Stimulated activated naive CD8-positive, alpha-beta T cell treated with anti-CD3 and anti-CD28 coated beads, Interleukin-15, Interleukin-2, amounts not matched to agents 100 U/mL and 50 U/mL, for 24 hours (primary cell): ENCODE data around the gene IBSP.

ENCODE experiments used
- ATAC-seq: fragments of 150-1000 bp; cut with Tn5 transposase; one replicate; pipeline ENCODE4 v1.10.0; 2021
- DNase-seq: peaks from one replicate; pipeline ENCODE4 v3.0.0; 2021

IBSP gene

GRCh38 chr4:87799301-87800113 lies at the start of gene IBSP:
Gene IBSP (plus strand): TSS chr4:87799554. CDS start chr4:87802362, 2,808 bp downstream.
- DNase-seq (no peak), ATAC-seq (no peak)

- no peak for DNase-seq
- ATAC-seq, result no peak
Observed at GRCh38 chr4:87749883-87750282, 49.5 kb upstream of the IBSP start.

- DNase-seq (no peak), ATAC-seq (no peak)
Observed at GRCh38 chr4:87758270-87758669, 41.1 kb upstream of the IBSP start.

- DNase-seq (no peak), ATAC-seq (no peak)
Observed at GRCh38 chr4:87762311-87762710, 37.0 kb upstream of the IBSP start.

- ATAC-seq (no peak), DNase-seq (no peak)
Observed at GRCh38 chr4:87781569-87781968, 17.8 kb upstream of the IBSP start.

- DNase-seq, result no peak
Observed at GRCh38 chr4:87783781-87784180, 15.6 kb upstream of the IBSP start.

GRCh38 chr4:87785731-87786509 lies 13.4 kb upstream of the IBSP start:
- ATAC-seq (no peak), DNase-seq (no peak)

More at GRCh38 chr4:87783781-87784180, 15.6 kb upstream of the IBSP start:
- ATAC-seq, result no peak

- DNase-seq (no peak), ATAC-seq (no peak)
Observed at GRCh38 chr4:87802858-87803257, 3.5 kb downstream of the IBSP start.

- no peak for DNase-seq
- ATAC-seq, result no peak
Observed at GRCh38 chr4:87803421-87803820, 4.1 kb downstream of the IBSP start.

- DNase-seq (no peak), ATAC-seq (no peak)
Observed at GRCh38 chr4:87804871-87805270, 5.5 kb downstream of the IBSP start.

GRCh38 chr4:87805971-87806370 lies 6.6 kb downstream of the IBSP start:
- no peak for ATAC-seq
- no peak for DNase-seq

- ATAC-seq (no peak), DNase-seq (no peak)
Observed at GRCh38 chr4:87806520-87806919, 7.2 kb downstream of the IBSP start.

- ATAC-seq (no peak), DNase-seq (no peak)
Observed at GRCh38 chr4:87807402-87807801, 8.0 kb downstream of the IBSP start.

- ATAC-seq (no peak), DNase-seq (no peak)
Observed at GRCh38 chr4:87811977-87812376, 12.6 kb downstream of the IBSP start.

- ATAC-seq (no peak), DNase-seq (no peak)
Observed at GRCh38 chr4:87819281-87819919, 20.0 kb downstream of the IBSP start.

- DNase-seq (no peak), ATAC-seq (no peak)
Observed at GRCh38 chr4:87823200-87823599, 23.8 kb downstream of the IBSP start.

- ATAC-seq (no peak), DNase-seq (no peak)
Observed at GRCh38 chr4:87823724-87824123, 24.4 kb downstream of the IBSP start.

- no peak for DNase-seq
- ATAC-seq, result no peak
Observed at GRCh38 chr4:87824352-87824751, 25.0 kb downstream of the IBSP start.

GRCh38 chr4:87832669-87833068 lies 33.3 kb downstream of the IBSP start, which contains the start of gene MEPE:
Gene MEPE (plus strand): TSS chr4:87832969. CDS start chr4:87834715, 1,746 bp downstream.
- ATAC-seq (no peak), DNase-seq (no peak)

- ATAC-seq, result no peak
Observed at GRCh38 chr4:87834401-87834800, 35.0 kb downstream of the IBSP start.

GRCh38 chr4:87835197-87835596 lies 35.8 kb downstream of the IBSP start:
- ATAC-seq (no peak), DNase-seq (no peak)

More at GRCh38 chr4:87834401-87834800, 35.0 kb downstream of the IBSP start:
- no peak for DNase-seq

GRCh38 chr4:87835743-87836142 lies 36.4 kb downstream of the IBSP start:
- no peak for ATAC-seq
- DNase-seq, result no peak

GRCh38 chr4:87838205-87838604 lies 38.9 kb downstream of the IBSP start:
- DNase-seq (no peak), ATAC-seq (no peak)
